ENCODE measurements around the gene NRXN3.

NRXN3 gene

GRCh38 chr14:78985668-78986381 lies 815.7 kb downstream of the NRXN3 start:
- POLR2A ChIA-PET = no interaction called here
- no peak for DNase-seq (ENCODE audit: extremely low spot score)
- TF ChIP-seq FOXK2 (IDR thresholded peaks at IDR 0.05) (no peak), LEF1 (IDR thresholded peaks at IDR 0.05; ENCODE audit: borderline replicate concordance) (no peak), NFRKB (IDR thresholded peaks at IDR 0.05) (no peak), ELF4 (IDR thresholded peaks at IDR 0.05) (no peak), ARNT (IDR thresholded peaks at IDR 0.05) (no peak), SP1 (IDR thresholded peaks at IDR 0.05) (no peak), FOXA1 (IDR thresholded peaks at IDR 0.05) (no peak), SUZ12 (IDR thresholded peaks at IDR 0.05) (no peak), HDGF (IDR thresholded peaks at IDR 0.05; ENCODE audit: borderline replicate concordance) (no peak), FOXM1 (IDR thresholded peaks at IDR 0.05; ENCODE audit: borderline replicate concordance) (no peak), CTBP1 (IDR thresholded peaks at IDR 0.05; ENCODE audit: borderline replicate concordance) (no peak), TARDBP (IDR thresholded peaks at IDR 0.05) (no peak), BHLHE40 (IDR thresholded peaks at IDR 0.05; ENCODE audit: borderline replicate concordance) (no peak), ZNF384 (IDR thresholded peaks at IDR 0.05) (no peak), L3MBTL2 (conservative IDR thresholded peaks at IDR 0.05) (no peak), PKNOX1 (IDR thresholded peaks at IDR 0.05) (no peak)
- CTCF ChIA-PET = interaction anchor here (0.7 kb wide), 1 partner anchor 12 kb away, joined by 3 read pairs; no protein-coding TSS in a partner anchor

GRCh38 chr14:78986989-78987388 lies 816.8 kb downstream of the NRXN3 start:
- POLR2A ChIA-PET = no interaction called here
- DNase-seq (ENCODE audit: extremely low spot score) = no peak
- CTCF ChIA-PET = interaction anchor here (0.7 kb wide), 1 partner anchor 878 kb away, joined by 3 read pairs; no protein-coding TSS in a partner anchor
- no peak for TF ChIP-seq L3MBTL2 (conservative IDR thresholded peaks at IDR 0.05)
- TF ChIP-seq BHLHE40 (IDR thresholded peaks at IDR 0.05; ENCODE audit: borderline replicate concordance) = no peak
- TF ChIP-seq SUZ12 (IDR thresholded peaks at IDR 0.05) = no peak
- TF ChIP-seq FOXA1 (IDR thresholded peaks at IDR 0.05) = no peak

- CTCF ChIA-PET = no interaction called here
- no peak for TF ChIP-seq ELF4 (IDR thresholded peaks at IDR 0.05)
- TF ChIP-seq ZNF384 (IDR thresholded peaks at IDR 0.05) = no peak
- TF ChIP-seq CTBP1 (IDR thresholded peaks at IDR 0.05; ENCODE audit: borderline replicate concordance) = no peak
- TF ChIP-seq TARDBP (IDR thresholded peaks at IDR 0.05) = no peak
- TF ChIP-seq L3MBTL2 (conservative IDR thresholded peaks at IDR 0.05) = no peak
- no peak for TF ChIP-seq FOXA1 (IDR thresholded peaks at IDR 0.05)
- no peak for TF ChIP-seq SUZ12 (IDR thresholded peaks at IDR 0.05)
- no peak for TF ChIP-seq FOXM1 (IDR thresholded peaks at IDR 0.05; ENCODE audit: borderline replicate concordance)
- TF ChIP-seq BHLHE40 (IDR thresholded peaks at IDR 0.05; ENCODE audit: borderline replicate concordance) = no peak
- no peak for TF ChIP-seq PKNOX1 (IDR thresholded peaks at IDR 0.05)
- TF ChIP-seq NFRKB (IDR thresholded peaks at IDR 0.05) = no peak
- no peak for TF ChIP-seq LEF1 (IDR thresholded peaks at IDR 0.05; ENCODE audit: borderline replicate concordance)
- no peak for TF ChIP-seq HDGF (IDR thresholded peaks at IDR 0.05; ENCODE audit: borderline replicate concordance)
- TF ChIP-seq FOXK2 (IDR thresholded peaks at IDR 0.05) = no peak
- no peak for TF ChIP-seq SP1 (IDR thresholded peaks at IDR 0.05)
- no peak for TF ChIP-seq ARNT (IDR thresholded peaks at IDR 0.05)
- POLR2A ChIA-PET = no interaction called here
- DNase-seq (ENCODE audit: extremely low spot score) = no peak
Measured at GRCh38 chr14:78989221-78989620, 819.0 kb downstream of the NRXN3 start.

GRCh38 chr14:78992867-78993266 lies 822.7 kb downstream of the NRXN3 start:
- CTCF ChIA-PET = interaction anchor here (0.5 to 0.7 kb wide), 2 partner anchors 10 to 59 kb away, joined by 3 read pairs; no protein-coding TSS in a partner anchor

GRCh38 chr14:78997811-78998210 lies 827.6 kb downstream of the NRXN3 start:
- TF ChIP-seq FOXM1 (IDR thresholded peaks at IDR 0.05; ENCODE audit: borderline replicate concordance) = no peak
- TF ChIP-seq PKNOX1 (IDR thresholded peaks at IDR 0.05) = no peak
- no peak for TF ChIP-seq CTBP1 (IDR thresholded peaks at IDR 0.05; ENCODE audit: borderline replicate concordance)
- no peak for TF ChIP-seq HDGF (IDR thresholded peaks at IDR 0.05; ENCODE audit: borderline replicate concordance)
- no peak for TF ChIP-seq L3MBTL2 (conservative IDR thresholded peaks at IDR 0.05)
- no peak for TF ChIP-seq SUZ12 (IDR thresholded peaks at IDR 0.05)
- no peak for TF ChIP-seq FOXK2 (IDR thresholded peaks at IDR 0.05)
- TF ChIP-seq TARDBP (IDR thresholded peaks at IDR 0.05) = no peak
- TF ChIP-seq BHLHE40 (IDR thresholded peaks at IDR 0.05; ENCODE audit: borderline replicate concordance) = no peak
- TF ChIP-seq ELF4 (IDR thresholded peaks at IDR 0.05) = no peak
- no peak for TF ChIP-seq SP1 (IDR thresholded peaks at IDR 0.05)
- TF ChIP-seq LEF1 (IDR thresholded peaks at IDR 0.05; ENCODE audit: borderline replicate concordance) = no peak
- TF ChIP-seq ZNF384 (IDR thresholded peaks at IDR 0.05) = no peak
- TF ChIP-seq ARNT (IDR thresholded peaks at IDR 0.05) = no peak
- TF ChIP-seq NFRKB (IDR thresholded peaks at IDR 0.05) = no peak
- no peak for DNase-seq (ENCODE audit: extremely low spot score)
- ChIA-PET CTCF (interaction anchor here (0.6 to 1.1 kb wide), 2 partner anchors 12 to 555 kb away, joined by 3 read pairs; no protein-coding TSS in a partner anchor), POLR2A (no interaction called here)

More at GRCh38 chr14:78992867-78993266, 822.7 kb downstream of the NRXN3 start:
- TF ChIP-seq HDGF (IDR thresholded peaks at IDR 0.05; ENCODE audit: borderline replicate concordance) (no peak), TARDBP (IDR thresholded peaks at IDR 0.05) (no peak), L3MBTL2 (conservative IDR thresholded peaks at IDR 0.05) (no peak)
- POLR2A ChIA-PET = no interaction called here
- no peak for DNase-seq (ENCODE audit: extremely low spot score)

- DNase-seq (ENCODE audit: extremely low spot score) = no peak
- POLR2A ChIA-PET = no interaction called here
- CTCF ChIA-PET = no interaction called here
- no peak for TF ChIP-seq ZNF384 (IDR thresholded peaks at IDR 0.05)
- TF ChIP-seq BHLHE40 (IDR thresholded peaks at IDR 0.05; ENCODE audit: borderline replicate concordance) = no peak
- TF ChIP-seq L3MBTL2 (conservative IDR thresholded peaks at IDR 0.05) = no peak
- TF ChIP-seq TARDBP (IDR thresholded peaks at IDR 0.05) = no peak
- no peak for TF ChIP-seq SUZ12 (IDR thresholded peaks at IDR 0.05)
- no peak for TF ChIP-seq HDGF (IDR thresholded peaks at IDR 0.05; ENCODE audit: borderline replicate concordance)
- TF ChIP-seq LEF1 (IDR thresholded peaks at IDR 0.05; ENCODE audit: borderline replicate concordance) = no peak
- no peak for TF ChIP-seq CTBP1 (IDR thresholded peaks at IDR 0.05; ENCODE audit: borderline replicate concordance)
- no peak for TF ChIP-seq NFRKB (IDR thresholded peaks at IDR 0.05)
- no peak for TF ChIP-seq FOXA1 (IDR thresholded peaks at IDR 0.05)
- TF ChIP-seq FOXK2 (IDR thresholded peaks at IDR 0.05) = no peak
- TF ChIP-seq PKNOX1 (IDR thresholded peaks at IDR 0.05) = no peak
- TF ChIP-seq ARNT (IDR thresholded peaks at IDR 0.05) = no peak
- TF ChIP-seq SP1 (IDR thresholded peaks at IDR 0.05) = no peak
- no peak for TF ChIP-seq ELF4 (IDR thresholded peaks at IDR 0.05)
- TF ChIP-seq FOXM1 (IDR thresholded peaks at IDR 0.05; ENCODE audit: borderline replicate concordance) = no peak
Measured at GRCh38 chr14:79009286-79009685, 839.1 kb downstream of the NRXN3 start.

Measured in HEK293T (cell line).